GM21737 (cell line): Measurements from ENCODE around the gene ANKFN1.

Experiments
- ATAC-seq: cut with Tn5 transposase; IDR thresholded peaks from one replicate; pipeline ENCODE4 v1.9.1; 2021; ENCODE audit warnings: mild to moderate bottlenecking, moderate library complexity; ENCODE audit not compliant: unreplicated experiment

The ANKFN1 gene

GRCh38 chr17:56434610-56435009 lies 281.3 kb downstream of the ANKFN1 start:
- no peak for ATAC-seq

GRCh38 chr17:56436142-56436541 lies 282.9 kb downstream of the ANKFN1 start:
- ATAC-seq, result no peak

GRCh38 chr17:56440419-56440818 lies 287.1 kb downstream of the ANKFN1 start:
- no peak for ATAC-seq

GRCh38 chr17:56441308-56441707 lies 288.0 kb downstream of the ANKFN1 start:
- no peak for ATAC-seq

GRCh38 chr17:56445692-56446411 lies 292.6 kb downstream of the ANKFN1 start:
- ATAC-seq, result no peak

- no peak for ATAC-seq
Observed at GRCh38 chr17:56447171-56447570, 293.9 kb downstream of the ANKFN1 start.

GRCh38 chr17:56448371-56448770 lies 295.1 kb downstream of the ANKFN1 start:
- ATAC-seq, result no peak

GRCh38 chr17:56449176-56449575 lies 295.9 kb downstream of the ANKFN1 start:
- ATAC-seq, result no peak

- ATAC-seq, result no peak
Observed at GRCh38 chr17:56451629-56452028, 298.4 kb downstream of the ANKFN1 start.

- no peak for ATAC-seq
Observed at GRCh38 chr17:56452461-56452860, 299.2 kb downstream of the ANKFN1 start.

- no peak for ATAC-seq
Observed at GRCh38 chr17:56457501-56457900, 304.2 kb downstream of the ANKFN1 start.

- ATAC-seq, result no peak
Observed at GRCh38 chr17:56465886-56466285, 312.6 kb downstream of the ANKFN1 start.

GRCh38 chr17:56468840-56469239 lies 315.6 kb downstream of the ANKFN1 start:
- ATAC-seq, result no peak

GRCh38 chr17:56471696-56472095 lies 318.4 kb downstream of the ANKFN1 start:
- ATAC-seq, result no peak

GRCh38 chr17:56475116-56475515 lies 321.8 kb downstream of the ANKFN1 start:
- no peak for ATAC-seq

- ATAC-seq, result no peak
Observed at GRCh38 chr17:56478836-56479447, 325.7 kb downstream of the ANKFN1 start.

- ATAC-seq, result no peak
Observed at GRCh38 chr17:56480501-56480900, 327.2 kb downstream of the ANKFN1 start.

GRCh38 chr17:56481659-56482058 lies 328.4 kb downstream of the ANKFN1 start:
- ATAC-seq, result no peak

GRCh38 chr17:56482229-56482628 lies 329.0 kb downstream of the ANKFN1 start:
- no peak for ATAC-seq

- no peak for ATAC-seq
Observed at GRCh38 chr17:56486732-56487131, 333.5 kb downstream of the ANKFN1 start.

GRCh38 chr17:56488800-56489199 lies 335.5 kb downstream of the ANKFN1 start:
- no peak for ATAC-seq

GRCh38 chr17:56489980-56490379 lies 336.7 kb downstream of the ANKFN1 start:
- no peak for ATAC-seq

- ATAC-seq, result no peak
Observed at GRCh38 chr17:56495556-56495955, 342.3 kb downstream of the ANKFN1 start.
